Esophagus muscularis mucosa (tissue), 4 donors: Measurements from ENCODE around the gene SIRT2. TPM values are rescaled to one million over a fixed set of nuclear protein-coding genes. Genes with fewer than 3 reads are reported as not detected.
"Not testable (repeated sequence)": the region's sequence is repeated elsewhere in the genome, so short reads cannot be mapped to it uniquely, and the experiment has no call there.

Experiments
- DNase-seq: peaks from one replicate; pipeline ENCODE4 v3.0.0-alpha.2; 2017; ENCODE audit errors: extremely low spot score
- H3K27ac ChIP-seq, 4 donors: fragments of 200-600 bp; sonication (generic); replicated peaks in 1 of 4; 1 replicate in 3 of 4; 2 replicates in 1 of 4; pipeline ENCODE4 v1.5.1; 2016 to 2019; ENCODE audit warnings: mild to moderate bottlenecking in 1 of 4
- H3K27me3 ChIP-seq, 4 donors: fragments of 200-600 bp; sonication (generic); one replicate each; pipeline versions ENCODE4 v1.5.1 to v1.6.0; 2016 to 2019
- H3K36me3 ChIP-seq, 4 donors: fragments of 200-600 bp; sonication (generic); one replicate each; pipeline ENCODE4 v1.5.1; 2016 to 2019
- H3K4me1 ChIP-seq, 4 donors: fragments of 200-600 bp; sonication (generic); one replicate each; pipeline ENCODE4 v1.5.1; 2016 to 2019
- H3K4me3 ChIP-seq, 4 donors: fragments of 200-600 bp; sonication (generic); 1 replicate in 2 of 4; 2 replicates in 2 of 4; pipeline ENCODE4 v1.5.1; 2016 to 2019; ENCODE audit warnings: mild to moderate bottlenecking in 4 of 4, moderate library complexity in 1 of 4
- H3K9me3 ChIP-seq, 4 donors: fragments of 200-600 bp; sonication (generic); 1 replicate in 3 of 4; 2 replicates in 1 of 4; pipeline ENCODE4 v1.5.1; 2016 to 2019
- EP300 ChIP-seq: sonication (generic); formaldehyde crosslinking; IDR thresholded peaks from one replicate; pipeline ENCODE4 v1.6.1; 2017; ENCODE audit warnings: antibody characterized with exemption
- POLR2A ChIP-seq: fragments of 450-650 bp; IDR thresholded peaks from one replicate; pipeline ENCODE4 v1.6.1; 2017; ENCODE audit warnings: antibody characterized with exemption, moderate library complexity, mild to moderate bottlenecking, low read depth
- POLR2AphosphoS5 ChIP-seq, 2 donors: sonication (generic); formaldehyde crosslinking; IDR thresholded peaks; one replicate each; pipeline ENCODE4 v1.6.1; 2017; ENCODE audit warnings: antibody characterized with exemption in 2 of 2
- WGBS: methylation state at CpG from one replicate; pipeline ENCODE4 v1.1.5; 2018; 5-methylcytosine and 5-hydroxymethylcytosine counted together
- intact Hi-C: fragments of 100-400 bp; cut with DNase I; formaldehyde crosslinking; loops from one replicate; pipeline ENCODE4 v1.15.1; 2023
- total RNA-seq, 4 donors: library from RNA; depleted of rRNA; stranded (reverse); fragments of >200 nt; gene quantifications; one replicate each; pipeline versions ENCODE4 v1.1.0 to v1.2.1, GENCODE V29; 2016
- TF ChIP-seq, protein P1 (sequence below), 3 experiments: fragments of 200-600 bp in 2 of 3; fragments of 450-650 bp in 1 of 3; sonication (generic) in 2 of 3; IDR thresholded peaks; one replicate each; pipeline ENCODE4 v1.5.1; 2017 to 2019; ENCODE audit warnings: antibody characterized with exemption in 3 of 3, mild to moderate bottlenecking in 2 of 3, moderate library complexity in 1 of 3

The SIRT2 gene
- total RNA-seq, 4 donors from 2014 or later: 72.7 to 114 (median 95.0) TPM

DNA sequence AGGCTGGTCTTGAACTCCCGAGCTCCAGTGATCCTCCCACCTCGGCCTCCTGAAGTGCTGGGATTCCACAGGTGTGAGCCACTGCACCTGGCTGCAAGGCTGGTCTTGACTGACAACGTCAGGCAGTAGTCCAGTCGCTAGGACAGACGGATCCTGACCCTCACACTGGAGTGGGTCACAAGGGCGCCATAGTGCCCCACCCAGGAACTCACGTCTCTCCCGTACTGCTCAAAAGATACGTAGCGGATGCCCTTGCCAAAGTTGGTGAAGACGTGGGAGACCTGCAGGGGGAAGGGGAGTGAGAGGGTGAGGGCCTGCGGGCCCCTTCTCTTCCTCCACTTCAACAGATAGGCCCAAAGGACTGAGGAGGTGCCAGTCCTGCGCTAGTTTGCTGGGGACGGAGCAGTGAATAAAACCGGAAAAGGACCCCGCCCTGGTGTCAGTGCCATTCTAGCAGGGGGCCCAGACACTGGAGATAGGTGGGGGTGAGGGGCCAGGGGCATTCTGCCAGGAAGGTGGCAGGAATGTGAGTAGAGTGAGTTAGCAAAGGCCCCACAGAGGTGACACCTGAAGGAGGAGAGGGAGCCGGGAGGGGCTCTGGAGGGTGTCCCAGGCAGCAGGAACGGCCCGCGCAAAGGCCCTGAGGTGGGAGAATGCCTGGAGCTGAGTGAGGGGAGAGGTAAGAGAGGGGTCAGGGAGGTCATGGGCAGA lies 43.2 kb upstream of the SIRT2 start:
- intact Hi-C loops: no loop called here
- WGBS: 84% methylated on average over 19 of the region's 20 CpGs
- no peak for DNase-seq

GRCh38 chr19:38941979-38942378 lies 42.6 kb upstream of the SIRT2 start:
- Histone ChIP-seq H3K27me3 (no peaks in the 10 kb centered on the region), H3K9me3 (no peaks in the 10 kb centered on the region), H3K4me1 (no peaks in the 10 kb centered on the region), H3K4me3 (no peak overlapping the region), H3K36me3 (peaks cover 0 to 26% (median 8%) of the 10 kb centered on the region in 4 donors), H3K27ac (no peak overlapping the region)
- WGBS: 75% methylated on average over 2 of the region's 2 CpGs
- intact Hi-C loops: no loop called here
- TF ChIP-seq, protein P1, sequence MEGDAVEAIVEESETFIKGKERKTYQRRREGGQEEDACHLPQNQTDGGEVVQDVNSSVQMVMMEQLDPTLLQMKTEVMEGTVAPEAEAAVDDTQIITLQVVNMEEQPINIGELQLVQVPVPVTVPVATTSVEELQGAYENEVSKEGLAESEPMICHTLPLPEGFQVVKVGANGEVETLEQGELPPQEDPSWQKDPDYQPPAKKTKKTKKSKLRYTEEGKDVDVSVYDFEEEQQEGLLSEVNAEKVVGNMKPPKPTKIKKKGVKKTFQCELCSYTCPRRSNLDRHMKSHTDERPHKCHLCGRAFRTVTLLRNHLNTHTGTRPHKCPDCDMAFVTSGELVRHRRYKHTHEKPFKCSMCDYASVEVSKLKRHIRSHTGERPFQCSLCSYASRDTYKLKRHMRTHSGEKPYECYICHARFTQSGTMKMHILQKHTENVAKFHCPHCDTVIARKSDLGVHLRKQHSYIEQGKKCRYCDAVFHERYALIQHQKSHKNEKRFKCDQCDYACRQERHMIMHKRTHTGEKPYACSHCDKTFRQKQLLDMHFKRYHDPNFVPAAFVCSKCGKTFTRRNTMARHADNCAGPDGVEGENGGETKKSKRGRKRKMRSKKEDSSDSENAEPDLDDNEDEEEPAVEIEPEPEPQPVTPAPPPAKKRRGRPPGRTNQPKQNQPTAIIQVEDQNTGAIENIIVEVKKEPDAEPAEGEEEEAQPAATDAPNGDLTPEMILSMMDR (IDR thresholded peaks at IDR 0.05): no peak
- TF ChIP-seq POLR2AphosphoS5 (IDR thresholded peaks at IDR 0.05) (no peak), POLR2A (no peak), EP300 (no peak)
- no peak for DNase-seq

More for the DNA sequence above, 43.2 kb upstream of the SIRT2 start:
- Histone ChIP-seq H3K9me3 (no peaks in the 10 kb centered on the region), H3K27ac (no peak overlapping the region), H3K4me3 (no peak overlapping the region), H3K36me3 (peaks cover 0 to 32% (median 8%) of the 10 kb centered on the region in 4 donors), H3K27me3 (no peaks in the 10 kb centered on the region), H3K4me1 (no peaks in the 10 kb centered on the region)
- TF ChIP-seq POLR2A: no peak
- TF ChIP-seq EP300: no peak
- TF ChIP-seq, protein P1 (IDR thresholded peaks at IDR 0.05): no peak
- TF ChIP-seq POLR2AphosphoS5 (IDR thresholded peaks at IDR 0.05): no peak

- H3K4me1 ChIP-seq, intact Hi-C loops, DNase-seq, H3K9me3 ChIP-seq, H3K27ac ChIP-seq, H3K4me3 ChIP-seq, H3K27me3 ChIP-seq: not testable (repeated sequence)
- 78% methylated on average over 5 of the region's 5 CpGs for WGBS
- peaks cover 0 to 21% (median 7%) of the 10 kb centered on the region in 4 donors for H3K36me3 ChIP-seq
Observed at GRCh38 chr19:38941466-38941865, 42.0 kb upstream of the SIRT2 start.

GRCh38 chr19:38939957-38940356 lies 40.5 kb upstream of the SIRT2 start:
- Histone ChIP-seq H3K27ac (no peak overlapping the region), H3K4me3 (no peak overlapping the region), H3K36me3 (peaks cover 0 to 14% (median 2%) of the 10 kb centered on the region in 4 donors), H3K4me1 (peaks cover 0 to under 1% (median 0%) of the 10 kb centered on the region in 4 donors), H3K27me3 (no peaks in the 10 kb centered on the region), H3K9me3 (no peaks in the 10 kb centered on the region)
- 63% methylated on average over 5 of the region's 5 CpGs for WGBS
- TF ChIP-seq POLR2A: no peak
- TF ChIP-seq EP300: no peak
- TF ChIP-seq POLR2AphosphoS5 (IDR thresholded peaks at IDR 0.05): no peak
- TF ChIP-seq, protein P1 (IDR thresholded peaks at IDR 0.05): no peak
- no peak for DNase-seq
- intact Hi-C loops: loop anchor here (10.0 kb wide), 1 partner anchor 315 kb away; no protein-coding TSS in a partner anchor

DNA sequence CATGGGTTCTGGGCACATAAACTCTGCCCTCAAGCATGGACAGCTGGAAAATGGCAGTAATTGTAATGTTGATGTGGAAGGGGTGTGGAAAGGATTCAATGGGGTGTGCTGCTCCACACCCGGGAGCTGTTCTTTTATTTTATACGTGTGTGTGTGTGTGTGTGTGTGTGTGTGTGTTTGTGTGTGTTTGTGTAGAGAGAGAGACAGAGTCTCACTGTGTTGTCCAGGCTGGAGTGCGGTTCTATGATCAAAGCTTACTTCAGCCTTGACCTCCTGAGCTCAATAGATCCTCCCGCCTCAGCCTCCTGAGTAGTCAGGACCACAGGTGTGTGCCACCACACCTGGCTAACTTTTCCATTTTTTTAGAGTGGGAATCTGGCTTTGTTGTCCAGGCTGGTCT lies 34.1 kb upstream of the SIRT2 start:
- Histone ChIP-seq H3K27ac (no peak overlapping the region), H3K27me3 (no peaks in the 10 kb centered on the region), H3K9me3 (no peaks in the 10 kb centered on the region), H3K36me3 (peaks cover 6 to 34% (median 14%) of the 10 kb centered on the region in 4 donors), H3K4me3 (no peak overlapping the region), H3K4me1 (peaks cover 29 to 33% (median 31%) of the 10 kb centered on the region in 4 donors)
- DNase-seq: no peak
- TF ChIP-seq EP300: no peak
- no peak for TF ChIP-seq POLR2A
- TF ChIP-seq, protein P1 (IDR thresholded peaks at IDR 0.05): no peak
- TF ChIP-seq POLR2AphosphoS5 (IDR thresholded peaks at IDR 0.05): no peak
- intact Hi-C loops: loop anchor here (5.0 to 10.0 kb wide), 2 partner anchors 309 to 531 kb away; partner anchors contain the start of gene FAM98C
- WGBS: 57% methylated on average over 4 of the region's 4 CpGs
